IMR-90 (cell line): ENCODE measurements around the gene NANOS1. TPM values are rescaled to one million over a fixed set of nuclear protein-coding genes. Genes with fewer than 3 reads are reported as not detected.

ENCODE experiments used
- ATAC-seq: fragments of 200-7000 bp; cut with Tn5 transposase; 2 replicates; pipeline ENCODE4 v1.9.1; 2020; ENCODE audit warnings: low read depth, mild to moderate bottlenecking, moderate library complexity
- BruUV-seq: library from RNA; stranded (reverse); fragments of 400-500 nt; replicated peaks from 2 replicates; lab custom pipeline; 2021; lab: Mats Ljungman, UMichigan
- CTCF ChIA-PET: fragments of 300-600 bp; formaldehyde crosslinking; extraction: SDS; loops from one replicate; lab custom pipeline; 2021; ENCODE audit warnings: antibody characterized with exemption; lab: Yijun Ruan, JAX
- POLR2A ChIA-PET: fragments of 300-600 bp; sonication (Branson Sonifier 250); formaldehyde crosslinking; loops from one replicate; lab custom pipeline; 2022; ENCODE audit warnings: antibody characterized with exemption; ENCODE audit not compliant: unreplicated experiment; lab: Charles Lee
- DNase-seq: peaks from one replicate; pipeline ENCODE4 v3.0.0; 2013
- H2AFZ ChIP-seq: replicated peaks from 2 replicates; pipeline ENCODE3; 2013; ENCODE audit warnings: low read length, mild to moderate bottlenecking; ENCODE audit not compliant: poor library complexity
- H2AK5ac ChIP-seq: 2 replicates; pipeline ENCODE4 v1.6.1; 2013; ENCODE audit warnings: low read depth, low read length, inconsistent platforms
- H2AK9ac ChIP-seq: replicated peaks from 2 replicates; pipeline ENCODE3; 2013; ENCODE audit warnings: mild to moderate bottlenecking, low read depth, low read length, moderate library complexity; ENCODE audit not compliant: poor library complexity
- H2BK120ac ChIP-seq: 2 replicates; pipeline ENCODE4 v1.6.1; 2013; ENCODE audit warnings: low read depth, low read length, inconsistent platforms
- H2BK15ac ChIP-seq: 3 replicates; pipeline ENCODE4 v1.6.1; 2013; ENCODE audit warnings: low read depth, low read length, inconsistent platforms
- H2BK20ac ChIP-seq: 2 replicates; pipeline ENCODE4 v1.6.1; 2013; ENCODE audit warnings: low read depth, mild to moderate bottlenecking, inconsistent platforms, low read length, moderate library complexity
- H2BK5ac ChIP-seq: 2 replicates; pipeline ENCODE4 v1.6.1; 2013; ENCODE audit warnings: mild to moderate bottlenecking, low read depth, low read length, inconsistent platforms; ENCODE audit not compliant: poor library complexity, severe bottlenecking
- H3K14ac ChIP-seq: replicated peaks from 2 replicates; pipeline ENCODE4 v1.6.1; 2013; ENCODE audit warnings: low read depth, low read length, inconsistent platforms
- H3K18ac ChIP-seq: 2 replicates; pipeline ENCODE4 v1.6.1; 2013; ENCODE audit warnings: low read depth, low read length, control low read depth
- H3K23ac ChIP-seq: 2 replicates; pipeline ENCODE4 v1.6.1; 2013; ENCODE audit warnings: low read depth, low read length, inconsistent platforms
- H3K27ac ChIP-seq: 2 replicates; pipeline ENCODE4 v1.5.1; 2013; ENCODE audit warnings: mild to moderate bottlenecking, control low read depth, low read length; ENCODE audit not compliant: insufficient read depth
- H3K27me3 ChIP-seq: 2 replicates; pipeline ENCODE4 v1.6.1; 2013; ENCODE audit warnings: low read length; ENCODE audit not compliant: control insufficient read depth, insufficient read depth
- H3K36me3 ChIP-seq: 2 replicates; pipeline ENCODE4 v1.6.1; 2013; ENCODE audit warnings: low read length, mixed read lengths; ENCODE audit not compliant: control insufficient read depth, insufficient read depth
- H3K4ac ChIP-seq: 2 replicates; pipeline ENCODE4 v1.6.1; 2013; ENCODE audit warnings: low read depth, low read length, inconsistent platforms
- H3K4me1 ChIP-seq: 2 replicates; pipeline ENCODE4 v1.6.1; 2013; ENCODE audit warnings: low read length, mixed read lengths; ENCODE audit not compliant: control insufficient read depth, insufficient read depth
- H3K4me2 ChIP-seq: 2 replicates; pipeline ENCODE4 v1.6.1; 2013; ENCODE audit warnings: low read depth, mild to moderate bottlenecking, control low read depth, low read length, moderate library complexity
- H3K4me3 ChIP-seq: 2 replicates; pipeline ENCODE4 v1.5.1; 2013; ENCODE audit warnings: low read depth, mild to moderate bottlenecking, control low read depth, low read length, moderate library complexity; ENCODE audit not compliant: insufficient read depth
- H3K56ac ChIP-seq: 2 replicates; pipeline ENCODE4 v1.6.1; 2013; ENCODE audit warnings: low read length, inconsistent platforms; ENCODE audit not compliant: insufficient read depth; ENCODE audit errors: extremely low read depth
- H3K79me1 ChIP-seq, 2 experiments: 2 replicates each; pipeline ENCODE4 v1.6.1; 2013; ENCODE audit warnings: low read length in 2 of 2, inconsistent platforms in 1 of 2, low read depth in 1 of 2
- H3K9ac ChIP-seq: 2 replicates; pipeline ENCODE4 v1.6.1; 2013; ENCODE audit warnings: low read depth, low read length, control low read depth
- H3K9me1 ChIP-seq: 2 replicates; pipeline ENCODE4 v1.6.1; 2013; ENCODE audit warnings: low read length, inconsistent platforms; ENCODE audit not compliant: insufficient read depth
- H3K9me3 ChIP-seq: 2 replicates; pipeline ENCODE4 v1.6.1; 2013; ENCODE audit warnings: low read length; ENCODE audit not compliant: control insufficient read depth, insufficient read depth
- H4K20me1 ChIP-seq: 2 replicates; pipeline ENCODE4 v1.6.1; 2013; ENCODE audit warnings: low read length, inconsistent platforms; ENCODE audit not compliant: insufficient read depth
- H4K5ac ChIP-seq: 2 replicates; pipeline ENCODE4 v1.6.1; 2013; ENCODE audit warnings: mild to moderate bottlenecking, low read depth, low read length, control low read depth
- H4K8ac ChIP-seq, 2 experiments: 2 replicates each; pipeline ENCODE4 v1.6.1; 2013; ENCODE audit warnings: low read depth in 2 of 2, low read length in 2 of 2, control low read depth in 1 of 2, inconsistent platforms in 1 of 2
- H4K91ac ChIP-seq: 2 replicates; pipeline ENCODE4 v1.6.1; 2013; ENCODE audit warnings: low read depth, low read length, inconsistent platforms; ENCODE audit not compliant: insufficient read depth
- BHLHE40 ChIP-seq: fragments of 150-350 bp; IDR thresholded peaks from 2 replicates; pipeline ENCODE4 v1.6.1; 2016; ENCODE audit warnings: mild to moderate bottlenecking, low read depth, low read length
- CEBPB ChIP-seq: IDR thresholded peaks from 2 replicates; pipeline ENCODE4 v1.6.1; 2012; ENCODE audit warnings: low read depth, low read length, improper control_type of control experiment
- CHD1 ChIP-seq: IDR thresholded peaks from 2 replicates; pipeline ENCODE4 v1.6.1; 2012; ENCODE audit warnings: low read depth, low read length, improper control_type of control experiment
- CTCF ChIP-seq: conservative IDR thresholded peaks from 2 replicates; pipeline ENCODE4 v1.5.1; 2012; ENCODE audit warnings: mild to moderate bottlenecking, low read depth, low read length, improper control_type of control experiment
- ELK1 ChIP-seq: fragments of 150-350 bp; IDR thresholded peaks from 2 replicates; pipeline ENCODE4 v1.6.1; 2016; ENCODE audit warnings: low read depth, mild to moderate bottlenecking, low read length, moderate library complexity, borderline replicate concordance
- FOS ChIP-seq: fragments of 150-350 bp; IDR thresholded peaks from 2 replicates; pipeline ENCODE4 v1.6.1; 2016; ENCODE audit warnings: low read depth, low read length
- MAFK ChIP-seq: IDR thresholded peaks from 2 replicates; pipeline ENCODE4 v1.6.1; 2012; ENCODE audit warnings: low read depth, low read length, improper control_type of control experiment
- MAZ ChIP-seq: IDR thresholded peaks from 2 replicates; pipeline ENCODE4 v1.6.1; 2012; ENCODE audit warnings: low read depth, mild to moderate bottlenecking, low read length, improper control_type of control experiment, moderate library complexity, borderline replicate concordance
- MXI1 ChIP-seq: IDR thresholded peaks from 2 replicates; pipeline ENCODE4 v1.6.1; 2012; ENCODE audit warnings: low read depth, mild to moderate bottlenecking, low read length, moderate library complexity, borderline replicate concordance
- NFE2L2 ChIP-seq: fragments of 150-350 bp; IDR thresholded peaks from 2 replicates; pipeline ENCODE4 v1.6.1; 2016; ENCODE audit warnings: low read depth, mild to moderate bottlenecking, low read length
- POLR2A ChIP-seq: IDR thresholded peaks from 2 replicates; pipeline ENCODE4 v1.6.1; 2012; ENCODE audit warnings: mild to moderate bottlenecking, low read depth, low read length
- RAD21 ChIP-seq: IDR thresholded peaks from 2 replicates; pipeline ENCODE4 v1.6.1; 2012; ENCODE audit warnings: low read length, improper control_type of control experiment
- RCOR1 ChIP-seq: IDR thresholded peaks from 2 replicates; pipeline ENCODE4 v1.6.1; 2012; ENCODE audit warnings: mild to moderate bottlenecking, low read length, improper control_type of control experiment; ENCODE audit not compliant: insufficient replicate concordance
- RFX5 ChIP-seq: IDR thresholded peaks from 2 replicates; pipeline ENCODE4 v1.8.0; 2012; ENCODE audit warnings: low read depth, mild to moderate bottlenecking, low read length, moderate library complexity
- SMC3 ChIP-seq: fragments of 150-350 bp; IDR thresholded peaks from 2 replicates; pipeline ENCODE4 v1.6.1; 2016; ENCODE audit warnings: low read depth, mild to moderate bottlenecking, antibody characterized with exemption, low read length, moderate library complexity
- WGBS, 2 experiments: methylation state at CpG; one replicate each; pipeline versions ENCODE4 v1.1.5 to v1.1.7; 2013; ENCODE audit warnings: missing lambda C conversion rate in 2 of 2; ENCODE audit not compliant: insufficient read length in 1 of 2; ENCODE audit errors: extremely low coverage in 2 of 2; 5-methylcytosine and 5-hydroxymethylcytosine counted together
- dilution Hi-C: fragments of 300-500 bp; cut with HindIII; formaldehyde crosslinking; loops from one replicate; pipeline ENCODE4 v1.14.3; 2018; ENCODE audit warnings: low sequenced_read_pairs; ENCODE audit not compliant: unreplicated experiment
- in situ Hi-C: fragments of 300-500 bp; cut with MboI; formaldehyde crosslinking; loops from 3 replicates; pipeline ENCODE4 v1.14.3; 2019; ENCODE audit warnings: low sequenced_read_pairs, inconsistent platforms, mixed read lengths
- intact Hi-C: fragments of 100-400 bp; cut with micrococcal nuclease; formaldehyde crosslinking; loops from 2 replicates; pipeline ENCODE4 v1.10.0; 2022
- polyA plus RNA-seq, 3 experiments: library from polyadenylated mRNA; depleted of rRNA; stranded (reverse); fragments of >200 nt; gene quantifications; 2 replicates each; pipeline ENCODE4 v1.2.3, GENCODE V29; 2012; ENCODE audit warnings: low replicate concordance in 1 of 3
- total RNA-seq: library from RNA; depleted of rRNA; stranded (reverse); fragments of >200 nt; gene quantifications from 2 replicates; pipeline ENCODE4 v1.2.3, GENCODE V29; 2012
- TF ChIP-seq, protein P1 (sequence below): fragments of 150-350 bp; IDR thresholded peaks from 2 replicates; pipeline ENCODE4 v1.6.1; 2017; ENCODE audit warnings: mild to moderate bottlenecking, antibody characterized with exemption, low read length, low read depth

Gene NANOS1
- total and polyA plus RNA-seq, 2 of the 4 experiments (the other 2 are of a cell fraction) = under 0.01 to 0.12 TPM

GRCh38 chr10:118995739-118996138 lies 33.8 kb upstream of the NANOS1 start:
- dilution Hi-C loops = no loop called here
- no TSS peak for BruUV-seq

More at GRCh38 chr10:118995739-118996138, 33.8 kb upstream of the NANOS1 start:
- Histone ChIP-seq H3K27ac (no peak overlapping the region), H3K9me1 (no peaks in the 10 kb centered on the region), H4K8ac (no peak overlapping the region), H2AK9ac (no peak overlapping the region), H4K91ac (no peak overlapping the region), H3K4me3 (no peak overlapping the region), H2AK5ac (no peak overlapping the region), H3K56ac (no peak overlapping the region), H3K4me1 (no peaks in the 10 kb centered on the region), H2BK15ac (no peak overlapping the region), H3K14ac (no peak overlapping the region), H3K9ac (no peak overlapping the region), H3K27me3 (peaks cover 48% of the 10 kb centered on the region), H4K5ac (no peak overlapping the region), H4K20me1 (no peaks in the 10 kb centered on the region), H3K4me2 (no peak overlapping the region), H3K79me1 (no peaks in the 10 kb centered on the region), H2BK5ac (no peak overlapping the region), H3K36me3 (no peaks in the 10 kb centered on the region), H2BK20ac (no peak overlapping the region), H3K18ac (no peak overlapping the region), H2BK120ac (no peak overlapping the region), H2AFZ (no peak overlapping the region), H3K4ac (no peak overlapping the region), H3K23ac (no peak overlapping the region), H3K9me3 (peaks cover 3% of the 10 kb centered on the region; the same call in 1 of the 2 replicates)
- ChIA-PET POLR2A (no interaction called here), CTCF (no interaction called here)
- intact Hi-C loops (no loop called here), in situ Hi-C loops (no loop called here)
- ATAC-seq (no peak), DNase-seq (no peak)
- WGBS, 2 experiments = 75% methylated on average over 2 of the region's 10 CpGs; no CpG with 5 or more reads in 1 of the 2 experiments
- TF ChIP-seq MAFK (no peak), POLR2A (no peak), RAD21 (no peak), BHLHE40 (no peak), FOS (no peak), CHD1 (no peak), MAZ (no peak), ELK1 (no peak), MXI1 (no peak), NFE2L2 (no peak), CTCF (no peak), CEBPB (no peak), RFX5 (no peak), SMC3 (no peak), RCOR1 (no peak)
- TF ChIP-seq, protein P1, sequence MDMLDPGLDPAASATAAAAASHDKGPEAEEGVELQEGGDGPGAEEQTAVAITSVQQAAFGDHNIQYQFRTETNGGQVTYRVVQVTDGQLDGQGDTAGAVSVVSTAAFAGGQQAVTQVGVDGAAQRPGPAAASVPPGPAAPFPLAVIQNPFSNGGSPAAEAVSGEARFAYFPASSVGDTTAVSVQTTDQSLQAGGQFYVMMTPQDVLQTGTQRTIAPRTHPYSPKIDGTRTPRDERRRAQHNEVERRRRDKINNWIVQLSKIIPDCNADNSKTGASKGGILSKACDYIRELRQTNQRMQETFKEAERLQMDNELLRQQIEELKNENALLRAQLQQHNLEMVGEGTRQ = no peak
